Fibroblast of villous mesenchyme (primary cell): ENCODE results near the gene UBR1. TPM values are rescaled to one million over a fixed set of nuclear protein-coding genes. Genes with fewer than 3 reads are reported as not detected.

ENCODE experiments used
- DNase-seq: peaks from one replicate; pipeline ENCODE4 v3.0.0-alpha.2; 2010; ENCODE audit warnings: low read depth
- H3K4me3 ChIP-seq: 2 replicates; pipeline ENCODE4 v1.5.1; 2011; ENCODE audit warnings: low read depth, mild to moderate bottlenecking, low read length
- total RNA-seq: library from RNA; depleted of rRNA; stranded (reverse); fragments of >200 nt; gene quantifications from 2 replicates; pipeline ENCODE4 v1.2.3, GENCODE V29; 2012
- TF ChIP-seq, protein P1 (sequence below): IDR thresholded peaks from 2 replicates; pipeline ENCODE4 v1.5.1; 2012; ENCODE audit warnings: low read depth, mild to moderate bottlenecking, low read length; ENCODE audit not compliant: insufficient read depth

UBR1 gene
- total RNA-seq, 1 donor = 76.0 TPM

GRCh38 chr15:43127752-43128151, 21.9 kb upstream of the UBR1 start:
- DNase-seq = no peak
- TF ChIP-seq, protein P1, sequence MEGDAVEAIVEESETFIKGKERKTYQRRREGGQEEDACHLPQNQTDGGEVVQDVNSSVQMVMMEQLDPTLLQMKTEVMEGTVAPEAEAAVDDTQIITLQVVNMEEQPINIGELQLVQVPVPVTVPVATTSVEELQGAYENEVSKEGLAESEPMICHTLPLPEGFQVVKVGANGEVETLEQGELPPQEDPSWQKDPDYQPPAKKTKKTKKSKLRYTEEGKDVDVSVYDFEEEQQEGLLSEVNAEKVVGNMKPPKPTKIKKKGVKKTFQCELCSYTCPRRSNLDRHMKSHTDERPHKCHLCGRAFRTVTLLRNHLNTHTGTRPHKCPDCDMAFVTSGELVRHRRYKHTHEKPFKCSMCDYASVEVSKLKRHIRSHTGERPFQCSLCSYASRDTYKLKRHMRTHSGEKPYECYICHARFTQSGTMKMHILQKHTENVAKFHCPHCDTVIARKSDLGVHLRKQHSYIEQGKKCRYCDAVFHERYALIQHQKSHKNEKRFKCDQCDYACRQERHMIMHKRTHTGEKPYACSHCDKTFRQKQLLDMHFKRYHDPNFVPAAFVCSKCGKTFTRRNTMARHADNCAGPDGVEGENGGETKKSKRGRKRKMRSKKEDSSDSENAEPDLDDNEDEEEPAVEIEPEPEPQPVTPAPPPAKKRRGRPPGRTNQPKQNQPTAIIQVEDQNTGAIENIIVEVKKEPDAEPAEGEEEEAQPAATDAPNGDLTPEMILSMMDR = no peak

DNA sequence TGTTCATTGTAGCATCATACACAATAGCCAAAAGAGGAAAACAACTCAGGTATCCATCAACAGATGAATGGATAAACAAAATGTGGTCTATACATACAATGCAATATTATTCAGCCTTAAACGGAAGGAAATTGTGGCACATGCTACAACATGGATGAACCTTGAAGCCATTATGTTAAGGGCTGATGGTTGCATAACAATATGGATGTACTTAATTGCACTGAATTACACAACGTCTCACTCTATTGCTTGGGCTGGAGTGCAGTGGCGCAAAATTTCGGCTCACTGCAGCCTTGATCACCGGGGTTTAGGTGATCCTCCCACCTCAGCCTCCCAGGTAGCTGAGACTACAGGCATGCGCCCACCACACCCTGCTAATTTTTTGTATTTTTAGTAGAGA, 20.5 kb upstream of the UBR1 start:
- TF ChIP-seq, protein P1 = no peak
- no peak overlapping the region for H3K4me3 ChIP-seq
- DNase-seq = no peak

More at GRCh38 chr15:43127752-43128151, 21.9 kb upstream of the UBR1 start:
- no peak overlapping the region for H3K4me3 ChIP-seq

DNA sequence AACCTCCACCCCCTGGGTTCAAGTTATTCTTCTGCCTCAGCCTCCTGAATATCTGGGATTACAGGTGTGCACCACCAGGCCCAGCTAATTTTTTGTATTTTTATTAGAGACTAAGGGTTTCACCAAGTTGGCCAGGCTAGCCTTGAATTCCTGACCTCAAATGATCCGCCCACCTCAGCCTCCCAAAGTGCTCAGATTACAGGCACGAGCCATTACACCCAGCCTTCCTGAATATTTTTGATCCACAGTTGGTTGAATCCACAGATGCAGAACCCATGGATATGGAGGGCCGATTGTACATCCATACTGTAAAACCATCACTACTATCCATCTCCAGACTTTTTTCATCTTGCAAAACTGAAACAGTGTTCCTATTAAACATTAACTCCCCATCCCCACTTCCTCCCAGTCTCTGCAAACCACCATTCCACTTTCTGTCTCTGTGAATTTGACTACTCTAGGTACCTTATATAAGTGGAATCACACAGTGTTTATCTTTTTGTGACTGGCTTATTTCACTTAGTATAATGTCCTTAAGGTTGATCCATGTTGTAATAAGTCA, 19.3 kb upstream of the UBR1 start:
- TF ChIP-seq, protein P1 = no peak

GRCh38 chr15:43121863-43122262, 16.0 kb upstream of the UBR1 start:
- DNase-seq = no peak
- H3K4me3 ChIP-seq = no peak overlapping the region
- TF ChIP-seq, protein P1 = no peak

More for the DNA sequence above, 19.3 kb upstream of the UBR1 start:
- DNase-seq = no peak
- no peak overlapping the region for H3K4me3 ChIP-seq

GRCh38 chr15:43118829-43119228, 13.0 kb upstream of the UBR1 start:
- DNase-seq = no peak
- no peak overlapping the region for H3K4me3 ChIP-seq
- TF ChIP-seq, protein P1 = no peak

DNA sequence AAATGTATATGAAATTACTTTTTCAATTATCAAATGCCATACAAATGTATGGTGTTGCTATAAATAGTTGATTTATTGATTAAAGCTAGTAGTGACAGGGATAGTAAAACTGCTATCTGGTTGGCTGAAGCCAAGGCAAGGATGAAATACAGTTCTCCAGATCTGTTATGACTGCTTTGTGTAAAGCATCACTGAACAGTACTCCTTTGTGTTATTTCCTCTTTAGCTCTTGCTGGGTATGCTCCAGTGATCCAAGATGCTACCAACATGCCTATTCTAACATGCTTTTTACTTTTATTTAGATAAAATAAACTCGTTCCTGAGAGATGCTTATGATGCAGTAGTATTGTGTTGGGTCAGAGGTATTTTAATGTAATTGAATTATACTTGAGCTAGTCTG, 12.4 kb upstream of the UBR1 start:
- TF ChIP-seq, protein P1 = no peak

GRCh38 chr15:43111354-43111753, 5.5 kb upstream of the UBR1 start:
- no peak overlapping the region for H3K4me3 ChIP-seq
- TF ChIP-seq, protein P1 = no peak
- DNase-seq = no peak

More for the DNA sequence above, 12.4 kb upstream of the UBR1 start:
- no peak for DNase-seq
- H3K4me3 ChIP-seq = no peak overlapping the region
